HepG2 (cell line): Measurements from ENCODE around the gene RPLP2. TPM values are rescaled to one million over a fixed set of nuclear protein-coding genes. Genes with fewer than 3 reads are reported as not detected.

Experiments used
- ATAC-seq: fragments of 200-7000 bp; cut with Tn5 transposase; 3 replicates; pipeline ENCODE4 v1.9.1; 2020; ENCODE audit warnings: mild to moderate bottlenecking, moderate library complexity
- BruUV-seq: library from RNA; stranded (reverse); fragments of 400-500 nt; replicated peaks from 2 replicates; lab custom pipeline; 2021; lab: Mats Ljungman, UMichigan
- CTCF ChIA-PET: fragments of 300-600 bp; formaldehyde crosslinking; extraction: SDS; loops from one replicate; lab custom pipeline; 2021; ENCODE audit warnings: low total read pairs, inconsistent platforms, low intra/inter-chr PET ratio; lab: Yijun Ruan, JAX
- POLR2A ChIA-PET: fragments of 350-600 bp; sonication (Branson Sonifier 250); formaldehyde crosslinking; loops from one replicate; lab custom pipeline; 2020; ENCODE audit warnings: antibody characterized with exemption, inconsistent platforms; lab: Yijun Ruan, JAX
- DNase-seq: peaks from one replicate; pipeline ENCODE4 v3.0.0-alpha.2; 2015; ENCODE audit warnings: low spot score
- FAIRE-seq: peaks from 3 replicates; lab custom pipeline; 2011; peaks lifted over from hg19 to GRCh38; lab: Jason Lieb, UNC
- H2AFZ ChIP-seq: one replicate; pipeline ENCODE4 v1.6.1; 2011; ENCODE audit warnings: low read length, inconsistent platforms
- H3K27ac ChIP-seq: fragments of 300-600 bp; 3 replicates; pipeline ENCODE4 v1.8.0; 2011; ENCODE audit warnings: mixed run types, mild to moderate bottlenecking, mixed read lengths, low read length, inconsistent platforms; ENCODE audit not compliant: insufficient read depth; ENCODE audit errors: extremely low read length
- H3K27me3 ChIP-seq, 2 experiments: fragments of 200-600 bp in 1 of 2; 2 replicates in 1 of 2; 3 replicates in 1 of 2; pipeline versions ENCODE4 v1.6.0 to v1.8.0; 2011; ENCODE audit warnings: low read length in 2 of 2, mild to moderate bottlenecking in 2 of 2, moderate library complexity in 2 of 2, inconsistent platforms in 1 of 2; ENCODE audit not compliant: insufficient read depth in 2 of 2, control insufficient read depth in 1 of 2
- H3K36me3 ChIP-seq, 2 experiments: fragments of 200-600 bp in 1 of 2; replicated peaks in 1 of 2; 2 replicates in 1 of 2; 3 replicates in 1 of 2; pipeline versions ENCODE4 v1.5.1 to v1.8.0; 2011; ENCODE audit warnings: low read length in 2 of 2, inconsistent platforms in 1 of 2; ENCODE audit not compliant: insufficient read depth in 2 of 2, control insufficient read depth in 1 of 2
- H3K4me1 ChIP-seq: 2 replicates; pipeline ENCODE4 v1.5.1; 2012; ENCODE audit warnings: low read length, inconsistent platforms; ENCODE audit not compliant: insufficient read depth
- H3K4me2 ChIP-seq: 2 replicates; pipeline ENCODE4 v1.6.0; 2011; ENCODE audit warnings: low read depth, low read length, inconsistent platforms
- H3K4me3 ChIP-seq, 3 experiments: fragments of 200-600 bp in 1 of 3; sonication (generic), shearing (Covaris generic) in 1 of 3; replicated peaks in 1 of 3; 2 replicates each; pipeline ENCODE4 v1.5.1; 2011 to 2016; ENCODE audit warnings: low read length in 3 of 3, inconsistent platforms in 2 of 3, low read depth in 2 of 3, mild to moderate bottlenecking in 2 of 3, control low read depth in 1 of 3, mixed read lengths in 1 of 3; ENCODE audit not compliant: insufficient read depth in 1 of 3
- H3K79me2 ChIP-seq: one replicate; pipeline ENCODE4 v1.6.1; 2011; ENCODE audit warnings: low read length, inconsistent platforms; ENCODE audit not compliant: insufficient read depth
- H3K9ac ChIP-seq: 2 replicates; pipeline ENCODE4 v1.6.0; 2011; ENCODE audit warnings: mild to moderate bottlenecking, low read depth, low read length, inconsistent platforms; ENCODE audit not compliant: insufficient read depth
- H3K9me3 ChIP-seq: 2 replicates; pipeline ENCODE4 v1.5.1; 2012; ENCODE audit warnings: mild to moderate bottlenecking, low read length
- H4K20me1 ChIP-seq: 2 replicates; pipeline ENCODE4 v1.6.0; 2011; ENCODE audit warnings: inconsistent platforms, mild to moderate bottlenecking, low read length, moderate library complexity; ENCODE audit not compliant: insufficient read depth
- BHLHE40 ChIP-seq: IDR thresholded peaks from 2 replicates; pipeline ENCODE4 v1.6.1; 2011; ENCODE audit warnings: low read length, improper control_type of control experiment
- GZF1 ChIP-seq: sonication (generic); formaldehyde crosslinking; IDR thresholded peaks from 2 replicates; pipeline ENCODE4 v1.5.1; 2020; ENCODE audit warnings: mild to moderate bottlenecking, missing genetic modification reagents
- HNF1B ChIP-seq: sonication (generic); formaldehyde crosslinking; IDR thresholded peaks from 2 replicates; pipeline ENCODE4 v1.5.1; 2020; ENCODE audit warnings: mild to moderate bottlenecking, moderate library complexity, missing genetic modification reagents
- MBNL3 ChIP-seq: fragments of 250-450 bp; sonication (Bioruptor Pico); conservative IDR thresholded peaks from 2 replicates; pipeline ENCODE4 v1.8.0; 2022; ENCODE audit warnings: mild to moderate bottlenecking, inconsistent platforms
- RBFOX2 ChIP-seq: fragments of 200-400 bp; formaldehyde crosslinking; IDR thresholded peaks from 2 replicates; pipeline ENCODE4 v1.6.1; 2017; ENCODE audit warnings: low read depth, mild to moderate bottlenecking, low read length
- ZBTB34 ChIP-seq: sonication (generic); formaldehyde crosslinking; IDR thresholded peaks from 2 replicates; pipeline ENCODE4 v1.8.0; 2022; ENCODE audit warnings: mild to moderate bottlenecking, missing genetic modification reagents
- ZMAT5 ChIP-seq: sonication (generic); formaldehyde crosslinking; IDR thresholded peaks from 2 replicates; pipeline ENCODE4 v1.5.0; 2020; ENCODE audit warnings: mild to moderate bottlenecking, low read depth, missing genetic modification reagents, borderline replicate concordance
- ZNF691 ChIP-seq: sonication (generic); formaldehyde crosslinking; IDR thresholded peaks from 2 replicates; pipeline ENCODE4 v1.4.0; 2020; ENCODE audit warnings: missing genetic modification reagents, low read depth, mild to moderate bottlenecking, borderline replicate concordance
- ZNF883 ChIP-seq: sonication (generic); formaldehyde crosslinking; IDR thresholded peaks from 2 replicates; pipeline ENCODE4 v1.5.1; 2020; ENCODE audit warnings: mild to moderate bottlenecking, missing genetic modification reagents; ENCODE audit errors: not compliant biosample characterization
- WGBS: methylation state at CpG from one replicate; pipeline ENCODE4 v1.1.6; 2017; ENCODE audit warnings: low lambda C conversion rate; 5-methylcytosine and 5-hydroxymethylcytosine counted together
- in situ Hi-C: cut with HindIII; loops from 2 replicates; pipeline ENCODE4 v1.10.0; 2017; ENCODE audit warnings: low pct_unique_long_range_greater_than_20kb; ENCODE audit not compliant: extremely low pct_ligation_motif_present
- intact Hi-C: fragments of 100-400 bp; cut with micrococcal nuclease; formaldehyde crosslinking; loops from one replicate; pipeline ENCODE4 v1.10.0; 2022; ENCODE audit not compliant: unreplicated experiment
- polyA plus RNA-seq, 8 experiments: library from polyadenylated mRNA; depleted of rRNA in 3 of 8; stranded (reverse) in 7 of 8; unstranded in 1 of 8; fragments of >200 nt; fragmentation: Illumina TruSeq in 4 of 8; extraction: Trizol in 4 of 8; gene quantifications; 2 replicates each; pipeline versions ENCODE4 v1.2.1 to v1.2.3, GENCODE V29; 2011 to 2016; ENCODE audit warnings: low read depth in 4 of 8, missing spikeins in 1 of 8, mixed read lengths in 1 of 8; ENCODE audit not compliant: insufficient read depth in 1 of 8
- total RNA-seq, 5 experiments: library from RNA; depleted of rRNA; stranded (reverse); fragments of >200 nt; fragmentation: Illumina TruSeq; extraction: Trizol; gene quantifications; 2 replicates each; pipeline ENCODE4 v1.2.3, GENCODE V29; 2016; ENCODE audit warnings: low read depth in 1 of 5
- TF ChIP-seq, protein P1 (sequence below): sonication (generic); formaldehyde crosslinking; IDR thresholded peaks from 2 replicates; pipeline ENCODE4 v1.9.0; 2021; ENCODE audit warnings: missing genetic modification reagents, borderline replicate concordance

Gene RPLP2
- total and polyA plus RNA-seq, 2 of the 13 experiments (the other 11 are each of a cell fraction or from before 2014, with no cell fraction given): 978 to 2,106 TPM

DNA sequence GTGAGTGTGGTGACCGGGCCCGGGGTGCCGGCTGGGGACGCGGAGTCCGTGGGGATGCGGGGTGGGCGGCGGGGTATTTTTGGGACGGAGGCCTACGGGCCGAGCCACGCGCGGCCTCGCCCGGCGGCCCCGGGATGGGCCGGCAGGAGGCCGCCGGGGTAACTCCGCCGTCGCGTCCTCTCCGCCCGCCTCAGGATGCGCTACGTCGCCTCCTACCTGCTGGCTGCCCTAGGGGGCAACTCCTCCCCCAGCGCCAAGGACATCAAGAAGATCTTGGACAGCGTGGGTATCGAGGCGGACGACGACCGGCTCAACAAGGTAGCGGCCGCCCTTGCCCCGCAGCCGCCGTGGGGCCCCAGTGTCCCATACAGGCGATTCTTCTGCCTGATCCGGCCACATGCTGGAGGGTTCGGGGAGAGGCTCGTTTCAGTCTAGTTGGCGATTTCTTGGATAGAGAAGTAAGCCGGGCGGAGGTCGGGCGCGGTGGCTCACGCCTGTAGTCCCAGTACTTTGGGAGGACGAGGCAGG, 337 bp downstream of the RPLP2 start (continued):
- TF ChIP-seq ZNF691 (no peak), ZBTB34 (CRISPR knock-in tag) (no peak), ZNF883 (CRISPR knock-in tag) (no peak)
- TF ChIP-seq, protein P1, sequence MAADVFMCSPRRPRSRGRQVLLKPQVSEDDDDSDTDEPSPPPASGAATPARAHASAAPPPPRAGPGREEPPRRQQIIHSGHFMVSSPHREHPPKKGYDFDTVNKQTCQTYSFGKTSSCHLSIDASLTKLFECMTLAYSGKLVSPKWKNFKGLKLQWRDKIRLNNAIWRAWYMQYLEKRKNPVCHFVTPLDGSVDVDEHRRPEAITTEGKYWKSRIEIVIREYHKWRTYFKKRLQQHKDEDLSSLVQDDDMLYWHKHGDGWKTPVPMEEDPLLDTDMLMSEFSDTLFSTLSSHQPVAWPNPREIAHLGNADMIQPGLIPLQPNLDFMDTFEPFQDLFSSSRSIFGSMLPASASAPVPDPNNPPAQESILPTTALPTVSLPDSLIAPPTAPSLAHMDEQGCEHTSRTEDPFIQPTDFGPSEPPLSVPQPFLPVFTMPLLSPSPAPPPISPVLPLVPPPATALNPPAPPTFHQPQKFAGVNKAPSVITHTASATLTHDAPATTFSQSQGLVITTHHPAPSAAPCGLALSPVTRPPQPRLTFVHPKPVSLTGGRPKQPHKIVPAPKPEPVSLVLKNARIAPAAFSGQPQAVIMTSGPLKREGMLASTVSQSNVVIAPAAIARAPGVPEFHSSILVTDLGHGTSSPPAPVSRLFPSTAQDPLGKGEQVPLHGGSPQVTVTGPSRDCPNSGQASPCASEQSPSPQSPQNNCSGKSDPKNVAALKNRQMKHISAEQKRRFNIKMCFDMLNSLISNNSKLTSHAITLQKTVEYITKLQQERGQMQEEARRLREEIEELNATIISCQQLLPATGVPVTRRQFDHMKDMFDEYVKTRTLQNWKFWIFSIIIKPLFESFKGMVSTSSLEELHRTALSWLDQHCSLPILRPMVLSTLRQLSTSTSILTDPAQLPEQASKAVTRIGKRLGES (CRISPR knock-in tag): no peak

- Histone ChIP-seq H3K4me3 (peak overlapping the region; percentile 97 to 100 (median 99); a peak in 5 of 6 replicates), H3K4me1 (peaks cover 41% of the 10 kb centered on the region), H3K27me3 (no peaks in the 10 kb centered on the region; a peak in 1 of 5 replicates), H3K9ac (peak overlapping the region; percentile 98), H3K9me3 (no peaks in the 10 kb centered on the region), H3K4me2 (peak overlapping the region; percentile 93), H3K36me3 (peaks cover 19 to 27% of the 10 kb centered on the region in 2 experiments), H2AFZ (no peak overlapping the region), H3K27ac (peak overlapping the region; percentile 95), H3K79me2 (peaks cover 33% of the 10 kb centered on the region), H4K20me1 (peaks cover 24% of the 10 kb centered on the region)
- DNase-seq (no peak), ATAC-seq (no peak), FAIRE-seq (no peak)
- 59% methylated on average over 13 of the region's 14 CpGs for WGBS
- intact Hi-C loops (no loop called here), in situ Hi-C loops (no loop called here)
- CTCF ChIA-PET: no interaction called here
- BruUV-seq: no TSS peak
- POLR2A ChIA-PET: interaction anchor here (0.8 to 1.9 kb wide), 4 partner anchors 8 to 141 kb away, joined by 3 to 14 read pairs (median 6); partner anchors contain the start of gene PNPLA2
- TF ChIP-seq BHLHE40: no peak
- TF ChIP-seq RBFOX2: peak; percentile 21; the same call in 1 of the 2 replicates
- no peak for TF ChIP-seq MBNL3 (CRISPR knock-in tag)
- TF ChIP-seq ZMAT5: no peak
- TF ChIP-seq GZF1: no peak
- no peak for TF ChIP-seq HNF1B (CRISPR knock-in tag)
These were observed 1.9 kb downstream of the RPLP2 start for GRCh38 chr11:811446-812245.
